HG03060 (cell line): Measurements from ENCODE around the gene TCF12.

Source experiments
- ATAC-seq: cut with Tn5 transposase; IDR thresholded peaks from one replicate; pipeline ENCODE4 v1.9.1; 2021; ENCODE audit warnings: low read depth, moderate number of reproducible peaks; ENCODE audit not compliant: unreplicated experiment

The TCF12 gene

DNA sequence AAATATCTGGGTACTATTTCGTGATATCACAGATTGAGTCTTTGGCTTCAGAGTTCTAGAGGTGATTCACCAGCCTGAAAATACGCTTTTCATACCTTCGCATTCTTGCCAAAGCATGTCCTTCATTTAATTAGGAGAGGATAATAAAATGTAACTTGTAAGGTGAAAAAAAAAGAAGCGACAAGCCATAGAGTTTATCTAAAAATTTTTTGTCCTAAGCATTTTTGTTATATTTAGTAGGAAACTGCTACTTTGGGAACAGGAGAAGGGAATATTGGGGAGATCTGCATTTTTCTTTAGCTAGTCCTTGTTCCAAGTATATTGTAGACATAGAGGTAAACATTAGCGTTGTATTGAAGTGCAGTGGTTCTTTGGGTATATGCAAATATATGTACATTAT is 120.1 kb downstream of the TCF12 start:
- ATAC-seq, result no peak

DNA sequence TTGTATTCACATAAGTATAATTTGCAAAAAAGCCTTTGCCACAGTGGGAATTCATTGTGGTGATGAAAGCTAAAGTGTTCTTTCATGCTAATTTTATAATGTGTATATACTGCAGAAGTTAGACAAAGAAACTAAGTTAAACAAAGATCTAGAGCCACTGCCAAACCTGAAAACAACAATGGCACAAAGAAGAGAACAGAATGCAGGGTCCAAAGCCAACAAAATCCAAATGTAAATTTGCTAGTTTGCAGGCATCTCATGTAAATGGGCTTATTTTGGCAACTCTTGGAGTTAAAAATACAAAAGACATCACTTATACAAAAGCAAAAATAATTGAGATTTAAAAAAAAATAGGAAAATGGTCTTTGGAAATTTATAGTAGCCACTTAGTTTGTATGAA is 123.0 kb downstream of the TCF12 start:
- no peak for ATAC-seq

GRCh38 chr15:57044072-57044702 is 125.7 kb downstream of the TCF12 start:
- no peak for ATAC-seq

- no peak for ATAC-seq
Measured at GRCh38 chr15:57044970-57045369, 126.5 kb downstream of the TCF12 start.

DNA sequence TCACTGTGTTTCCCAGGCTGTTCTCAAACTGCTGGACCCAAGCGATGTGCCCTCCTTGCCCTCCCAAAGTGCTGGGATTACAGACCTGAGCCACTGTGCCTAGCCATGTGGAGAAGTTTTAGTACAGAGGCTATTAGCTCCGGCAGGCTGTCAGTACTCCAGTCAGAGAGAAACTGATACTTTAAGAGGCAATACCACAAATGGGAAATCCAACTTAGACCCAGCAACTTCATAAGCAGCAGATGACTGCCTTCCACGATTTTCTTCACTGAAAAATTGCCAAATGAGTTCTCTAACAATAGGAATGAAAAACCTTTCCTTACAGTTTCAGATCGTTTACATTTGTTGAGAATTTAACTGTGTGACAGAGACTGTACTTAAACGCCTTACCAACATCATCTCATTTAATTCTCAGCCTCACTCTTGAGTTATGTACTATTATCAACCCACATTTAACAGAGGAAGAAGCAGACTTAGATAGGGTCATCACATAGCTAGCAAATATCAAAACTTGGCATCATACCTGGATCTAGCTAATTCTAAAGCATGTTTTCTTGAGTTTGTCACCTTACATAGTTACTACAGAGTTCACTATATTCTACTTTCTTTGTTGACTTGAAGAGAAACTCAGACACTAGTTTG is 127.4 kb downstream of the TCF12 start:
- no peak for ATAC-seq

DNA sequence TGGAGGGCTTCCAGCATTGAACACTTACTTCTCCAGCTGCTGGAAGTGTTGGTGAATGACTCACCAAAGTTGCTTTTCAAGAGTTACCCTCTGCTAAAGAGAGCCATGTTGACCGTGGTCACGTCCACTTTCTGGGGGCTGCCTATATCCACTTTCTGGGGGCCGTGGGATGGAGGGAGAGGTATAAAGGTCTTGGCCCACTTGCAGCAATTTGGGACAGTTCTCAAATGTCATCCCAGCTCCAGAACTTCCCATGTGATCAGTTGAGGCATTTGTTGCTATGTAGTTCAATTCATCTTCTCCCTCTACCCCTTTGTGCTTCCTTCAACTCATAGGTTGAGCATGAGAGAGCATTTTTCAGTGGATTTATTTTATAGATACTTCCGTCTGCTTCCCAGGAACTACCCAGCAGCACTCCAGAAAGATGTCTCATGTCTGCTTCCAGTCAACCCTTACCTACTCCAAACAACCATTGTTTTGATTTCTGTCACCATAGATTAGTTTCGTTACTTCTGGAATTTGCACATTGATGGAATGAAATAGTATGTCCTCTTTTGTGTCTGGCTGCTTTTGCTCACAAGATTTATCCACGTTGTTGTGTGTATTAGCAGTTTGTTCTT is 130.6 kb downstream of the TCF12 start:
- no peak for ATAC-seq

GRCh38 chr15:57053470-57053869 is 135.0 kb downstream of the TCF12 start:
- ATAC-seq, result no peak

GRCh38 chr15:57054204-57054750 is 135.8 kb downstream of the TCF12 start:
- no peak for ATAC-seq

DNA sequence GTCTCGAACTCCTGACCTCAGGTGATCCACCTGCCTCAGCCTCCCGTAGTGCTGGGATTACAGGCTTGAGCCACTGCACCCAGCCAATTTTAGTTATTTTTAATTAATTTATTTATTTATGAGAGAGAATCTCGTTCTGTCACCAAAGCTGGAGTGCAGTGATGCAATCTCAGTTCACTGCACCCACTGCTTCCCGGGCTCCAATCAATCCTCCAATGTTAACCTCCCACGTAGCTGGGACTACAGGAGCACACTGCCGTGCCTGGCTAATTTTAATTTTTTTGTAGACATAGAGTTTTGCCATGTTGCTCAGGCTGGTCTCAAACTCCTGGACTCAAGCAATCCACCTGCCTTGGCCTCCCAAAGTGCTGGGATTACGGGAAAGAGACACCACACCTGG is 137.9 kb downstream of the TCF12 start:
- no peak for ATAC-seq

GRCh38 chr15:57057134-57057930 is 138.9 kb downstream of the TCF12 start:
- no peak for ATAC-seq

GRCh38 chr15:57059026-57059660 is 140.7 kb downstream of the TCF12 start:
- ATAC-seq, result no peak

- ATAC-seq, result no peak
Measured at GRCh38 chr15:57060799-57061198, 142.4 kb downstream of the TCF12 start.

GRCh38 chr15:57061281-57061680 is 142.8 kb downstream of the TCF12 start:
- ATAC-seq, result no peak

GRCh38 chr15:57061696-57062095 is 143.3 kb downstream of the TCF12 start:
- no peak for ATAC-seq

GRCh38 chr15:57064033-57064432 is 145.6 kb downstream of the TCF12 start:
- no peak for ATAC-seq

DNA sequence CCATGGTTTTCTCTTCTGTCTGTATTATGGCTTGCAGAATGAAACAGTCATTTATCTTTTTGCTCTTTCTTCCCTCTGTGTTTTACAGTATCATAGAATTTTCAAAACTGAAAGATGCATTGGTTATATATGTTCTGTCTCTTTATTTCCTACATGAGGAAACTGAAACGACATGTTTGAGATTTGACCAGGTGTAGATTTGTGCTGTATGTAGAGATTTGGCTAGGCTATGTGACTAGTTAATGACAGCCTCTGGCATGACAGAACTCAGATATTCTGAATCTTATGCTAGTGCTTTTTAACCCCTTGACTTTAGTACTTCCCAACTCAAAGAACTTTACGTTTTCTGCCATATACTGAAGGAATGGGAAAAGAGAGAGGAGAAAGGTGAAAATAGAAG is 151.0 kb downstream of the TCF12 start:
- no peak for ATAC-seq

DNA sequence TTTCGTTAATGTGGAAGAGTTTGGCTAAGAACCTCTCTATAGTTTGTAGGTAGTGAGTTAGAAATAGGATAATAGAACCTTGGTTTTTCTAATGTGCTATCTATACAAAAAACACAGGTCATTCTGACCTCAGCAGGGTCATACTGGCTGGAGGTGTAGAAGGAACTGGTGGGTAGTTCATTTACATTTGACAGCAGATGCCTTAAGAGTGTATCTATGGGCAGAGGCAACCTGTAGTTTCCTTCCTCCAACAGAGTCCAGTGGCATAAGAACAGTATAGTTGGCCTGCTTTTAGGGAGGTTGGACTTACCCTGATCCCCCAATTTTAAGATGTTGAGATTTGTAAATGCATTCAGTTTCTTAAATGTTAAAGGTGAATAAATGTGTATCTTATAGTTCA is 152.2 kb downstream of the TCF12 start:
- ATAC-seq, result no peak

- no peak for ATAC-seq
Measured at GRCh38 chr15:57079446-57079845, 161.0 kb downstream of the TCF12 start.

- no peak for ATAC-seq
Measured at GRCh38 chr15:57079931-57080620, 161.6 kb downstream of the TCF12 start.
